Sciatic nerve (tissue), 2 donors: ENCODE measurements around the gene MYPN. TPM values are rescaled to one million over a fixed set of nuclear protein-coding genes. Genes with fewer than 3 reads are reported as not detected.
A peak's percentile ranks its signal among the peaks of the same experiment; 100 is the strongest.
"Not testable (repeated sequence)": the region's sequence is repeated elsewhere in the genome, so short reads cannot be mapped to it uniquely, and the experiment has no call there.

Experiments used
- ATAC-seq: fragments of 200-7000 bp; cut with Tn5 transposase; one replicate; pipeline ENCODE4 v1.9.1; 2020; ENCODE audit warnings: mild to moderate bottlenecking, moderate library complexity
- DNase-seq: peaks from one replicate; pipeline ENCODE4 v3.0.0-alpha.2; 2020; ENCODE audit warnings: low spot score
- intact Hi-C: fragments of 100-400 bp; cut with DNase I; formaldehyde crosslinking; loops from one replicate; pipeline ENCODE4 v1.14.2; 2022
- total RNA-seq: library from RNA; stranded (reverse); fragmentation: NEBNext Ultra II Directional; extraction: Animal tissue kit (Norgen Biotek cat#: 25700); gene quantifications from one replicate; pipeline ENCODE4 v1.2.1, GENCODE V29; 2021
- donor health status: DM: no; HTN: no; CAD: no.
- donor health status: DM: no; HTN: no; CAD: no.

Gene MYPN
- 0.13 TPM for total RNA-seq

GRCh38 chr10:68109331-68109730, at the start of gene MYPN:
MYPN (plus strand) TSS chr10:68109488; CDS start chr10:68121439, 11,951 bp downstream.
- no peak for ATAC-seq
- intact Hi-C loops = no loop called here

GRCh38 chr10:68067029-68067428, 42.3 kb upstream of the MYPN start:
- ATAC-seq = no peak
- no peak for DNase-seq
- intact Hi-C loops = no loop called here

More at GRCh38 chr10:68109331-68109730, at the start of gene MYPN:
- no peak for DNase-seq

- no peak for ATAC-seq
- intact Hi-C loops = no loop called here
- no peak for DNase-seq
Observed at GRCh38 chr10:68067508-68067907, 41.8 kb upstream of the MYPN start.

GRCh38 chr10:68073631-68074030, 35.7 kb upstream of the MYPN start:
- DNase-seq (no peak), ATAC-seq (no peak)
- intact Hi-C loops = no loop called here

- intact Hi-C loops = no loop called here
- DNase-seq (no peak), ATAC-seq (peak; percentile 42)
Observed at GRCh38 chr10:68074031-68074774, 35.1 kb upstream of the MYPN start.

GRCh38 chr10:68074775-68075549, 34.3 kb upstream of the MYPN start, which contains the start of gene HERC4:
HERC4 (minus strand) TSS chr10:68075283; CDS start chr10:68073108, 2,175 bp downstream.
- intact Hi-C loops = no loop called here

GRCh38 chr10:68075550-68076004, 33.7 kb upstream of the MYPN start:
- DNase-seq (no peak), ATAC-seq (no peak)
- intact Hi-C loops = no loop called here

More at GRCh38 chr10:68074775-68075549, 34.3 kb upstream of the MYPN start, which contains the start of gene HERC4:
- peak; percentile 100 for ATAC-seq
- DNase-seq = peak; percentile 97

- DNase-seq, ATAC-seq, intact Hi-C loops: not testable (repeated sequence)
Observed at GRCh38 chr10:68076081-68076480, 33.2 kb upstream of the MYPN start.

- no peak for ATAC-seq
- DNase-seq = no peak
- intact Hi-C loops = no loop called here
Observed at GRCh38 chr10:68077026-68077425, 32.3 kb upstream of the MYPN start.

GRCh38 chr10:68079434-68079833, 29.9 kb upstream of the MYPN start:
- ATAC-seq (no peak), DNase-seq (no peak)
- intact Hi-C loops = no loop called here

GRCh38 chr10:68080853-68081431, 28.3 kb upstream of the MYPN start:
- no peak for DNase-seq
- intact Hi-C loops = loop anchor here (10.0 kb wide), 1 partner anchor 74 kb away; no protein-coding TSS in a partner anchor
- no peak for ATAC-seq

GRCh38 chr10:68081916-68082315, 27.4 kb upstream of the MYPN start:
- no peak for DNase-seq
- intact Hi-C loops = loop anchor here (10.0 kb wide), 1 partner anchor 73 kb away; no protein-coding TSS in a partner anchor
- no peak for ATAC-seq

- no peak for ATAC-seq
- no peak for DNase-seq
- intact Hi-C loops = loop anchor here (10.0 kb wide), 1 partner anchor 72 kb away; no protein-coding TSS in a partner anchor
Observed at GRCh38 chr10:68082872-68083271, 26.4 kb upstream of the MYPN start.

GRCh38 chr10:68083953-68084352, 25.3 kb upstream of the MYPN start:
- intact Hi-C loops = loop anchor here (10.0 kb wide), 1 partner anchor 71 kb away; no protein-coding TSS in a partner anchor
- ATAC-seq (no peak), DNase-seq (no peak)

- no peak for ATAC-seq
- intact Hi-C loops = loop anchor here (10.0 kb wide), 1 partner anchor 70 kb away; no protein-coding TSS in a partner anchor
- DNase-seq = no peak
Observed at GRCh38 chr10:68084469-68084868, 24.8 kb upstream of the MYPN start.

GRCh38 chr10:68086011-68086410, 23.3 kb upstream of the MYPN start:
- ATAC-seq (no peak), DNase-seq (no peak)
- intact Hi-C loops = loop anchor here (10.0 kb wide), 1 partner anchor 69 kb away; no protein-coding TSS in a partner anchor

- DNase-seq (no peak), ATAC-seq (no peak)
- intact Hi-C loops = loop anchor here (10.0 kb wide), 1 partner anchor 68 kb away; no protein-coding TSS in a partner anchor
Observed at GRCh38 chr10:68086910-68087684, 22.2 kb upstream of the MYPN start.

GRCh38 chr10:68087685-68088401, 21.4 kb upstream of the MYPN start:
- intact Hi-C loops = loop anchor here (10.0 kb wide), 1 partner anchor 67 kb away; no protein-coding TSS in a partner anchor

More at GRCh38 chr10:68087685-68088401, 21.4 kb upstream of the MYPN start:
- DNase-seq (no peak), ATAC-seq (no peak)
